ENCODE results near the gene TNFRSF1B.

TNFRSF1B gene

DNA sequence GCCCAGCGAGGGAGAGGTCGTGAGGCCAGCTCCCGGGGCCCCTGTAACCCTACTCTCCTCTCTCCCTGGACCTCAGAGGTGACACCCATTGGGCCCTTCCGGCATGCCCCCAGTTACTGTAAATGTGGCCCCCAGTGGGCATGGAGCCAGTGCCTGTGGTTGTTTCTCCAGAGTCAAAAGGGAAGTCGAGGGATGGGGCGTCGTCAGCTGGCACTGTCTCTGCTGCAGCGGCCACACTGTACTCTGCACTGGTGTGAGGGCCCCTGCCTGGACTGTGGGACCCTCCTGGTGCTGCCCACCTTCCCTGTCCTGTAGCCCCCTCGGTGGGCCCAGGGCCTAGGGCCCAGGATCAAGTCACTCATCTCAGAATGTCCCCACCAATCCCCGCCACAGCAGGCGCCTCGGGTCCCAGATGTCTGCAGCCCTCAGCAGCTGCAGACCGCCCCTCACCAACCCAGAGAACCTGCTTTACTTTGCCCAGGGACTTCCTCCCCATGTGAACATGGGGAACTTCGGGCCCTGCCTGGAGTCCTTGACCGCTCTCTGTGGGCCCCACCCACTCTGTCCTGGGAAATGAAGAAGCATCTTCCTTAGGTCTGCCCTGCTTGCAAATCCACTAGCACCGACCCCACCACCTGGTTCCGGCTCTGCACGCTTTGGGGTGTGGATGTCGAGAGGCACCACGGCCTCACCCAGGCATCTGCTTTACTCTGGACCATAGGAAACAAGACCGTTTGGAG lies 23.7 kb upstream of the TNFRSF1B start:
- TF ChIP-seq, protein P1, sequence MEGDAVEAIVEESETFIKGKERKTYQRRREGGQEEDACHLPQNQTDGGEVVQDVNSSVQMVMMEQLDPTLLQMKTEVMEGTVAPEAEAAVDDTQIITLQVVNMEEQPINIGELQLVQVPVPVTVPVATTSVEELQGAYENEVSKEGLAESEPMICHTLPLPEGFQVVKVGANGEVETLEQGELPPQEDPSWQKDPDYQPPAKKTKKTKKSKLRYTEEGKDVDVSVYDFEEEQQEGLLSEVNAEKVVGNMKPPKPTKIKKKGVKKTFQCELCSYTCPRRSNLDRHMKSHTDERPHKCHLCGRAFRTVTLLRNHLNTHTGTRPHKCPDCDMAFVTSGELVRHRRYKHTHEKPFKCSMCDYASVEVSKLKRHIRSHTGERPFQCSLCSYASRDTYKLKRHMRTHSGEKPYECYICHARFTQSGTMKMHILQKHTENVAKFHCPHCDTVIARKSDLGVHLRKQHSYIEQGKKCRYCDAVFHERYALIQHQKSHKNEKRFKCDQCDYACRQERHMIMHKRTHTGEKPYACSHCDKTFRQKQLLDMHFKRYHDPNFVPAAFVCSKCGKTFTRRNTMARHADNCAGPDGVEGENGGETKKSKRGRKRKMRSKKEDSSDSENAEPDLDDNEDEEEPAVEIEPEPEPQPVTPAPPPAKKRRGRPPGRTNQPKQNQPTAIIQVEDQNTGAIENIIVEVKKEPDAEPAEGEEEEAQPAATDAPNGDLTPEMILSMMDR (IDR thresholded peaks at IDR 0.05), result no peak

DNA sequence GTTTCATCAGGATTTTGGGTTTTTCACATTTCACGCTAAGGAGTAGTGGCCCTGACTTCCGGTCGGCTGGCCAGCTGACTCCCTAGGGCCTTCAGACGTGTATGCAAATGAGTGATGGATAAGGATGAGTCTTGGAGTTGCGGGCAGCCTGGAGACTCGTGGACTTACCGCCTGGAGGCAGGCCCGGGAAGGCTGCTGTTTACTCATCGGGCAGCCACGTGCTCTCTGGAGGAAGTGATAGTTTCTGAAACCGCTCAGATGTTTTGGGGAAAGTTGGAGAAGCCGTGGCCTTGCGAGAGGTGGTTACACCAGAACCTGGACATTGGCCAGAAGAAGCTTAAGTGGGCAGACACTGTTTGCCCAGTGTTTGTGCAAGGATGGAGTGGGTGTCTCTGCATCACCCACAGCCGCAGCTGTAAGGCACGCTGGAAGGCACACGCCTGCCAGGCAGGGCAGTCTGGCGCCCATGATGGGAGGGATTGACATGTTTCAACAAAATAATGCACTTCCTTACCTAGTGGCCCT lies 23.1 kb upstream of the TNFRSF1B start:
- TF ChIP-seq, protein P1 (IDR thresholded peaks at IDR 0.05), result no peak

DNA sequence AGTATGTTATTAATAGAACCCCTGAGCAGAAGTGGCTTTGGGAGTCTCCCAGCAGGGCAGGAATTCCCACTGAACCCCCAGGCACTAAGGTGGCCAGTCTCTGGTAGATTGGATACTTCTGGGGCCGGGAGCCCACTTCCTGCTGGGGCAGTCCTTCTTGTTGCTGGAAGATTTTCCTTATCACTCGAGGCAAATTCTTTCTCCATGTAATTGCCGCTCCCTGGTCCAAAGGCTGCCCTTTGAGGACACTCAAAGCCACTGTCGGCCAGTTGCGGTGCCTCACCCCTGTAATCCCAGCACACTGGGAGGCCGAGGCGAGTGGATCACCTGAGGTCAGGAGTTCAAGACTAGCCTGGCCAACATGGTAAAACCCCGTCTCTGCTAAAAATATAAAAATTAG lies 22.6 kb upstream of the TNFRSF1B start:
- TF ChIP-seq, protein P1 (IDR thresholded peaks at IDR 0.05), result no peak

DNA sequence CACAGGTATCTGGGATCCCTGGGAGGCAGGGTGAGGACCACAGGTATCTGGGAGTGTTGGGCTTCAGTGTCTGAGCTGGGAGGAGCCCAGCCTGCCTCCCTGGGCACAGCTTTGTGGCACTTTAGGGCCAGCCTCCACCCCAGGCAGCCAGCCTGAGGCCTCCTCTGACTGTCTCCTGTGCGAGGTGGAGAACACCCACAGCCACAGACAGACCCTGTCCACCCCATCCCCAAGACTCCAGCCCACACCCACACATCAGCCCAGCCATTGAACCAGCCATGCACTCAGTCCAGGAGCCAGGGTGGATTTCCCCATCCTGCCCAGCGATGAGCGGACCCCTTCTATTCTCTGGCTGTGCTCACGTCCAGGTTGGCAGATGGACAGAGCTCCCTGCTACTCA lies 21.8 kb upstream of the TNFRSF1B start:
- TF ChIP-seq, protein P1 (IDR thresholded peaks at IDR 0.05), result no peak

DNA sequence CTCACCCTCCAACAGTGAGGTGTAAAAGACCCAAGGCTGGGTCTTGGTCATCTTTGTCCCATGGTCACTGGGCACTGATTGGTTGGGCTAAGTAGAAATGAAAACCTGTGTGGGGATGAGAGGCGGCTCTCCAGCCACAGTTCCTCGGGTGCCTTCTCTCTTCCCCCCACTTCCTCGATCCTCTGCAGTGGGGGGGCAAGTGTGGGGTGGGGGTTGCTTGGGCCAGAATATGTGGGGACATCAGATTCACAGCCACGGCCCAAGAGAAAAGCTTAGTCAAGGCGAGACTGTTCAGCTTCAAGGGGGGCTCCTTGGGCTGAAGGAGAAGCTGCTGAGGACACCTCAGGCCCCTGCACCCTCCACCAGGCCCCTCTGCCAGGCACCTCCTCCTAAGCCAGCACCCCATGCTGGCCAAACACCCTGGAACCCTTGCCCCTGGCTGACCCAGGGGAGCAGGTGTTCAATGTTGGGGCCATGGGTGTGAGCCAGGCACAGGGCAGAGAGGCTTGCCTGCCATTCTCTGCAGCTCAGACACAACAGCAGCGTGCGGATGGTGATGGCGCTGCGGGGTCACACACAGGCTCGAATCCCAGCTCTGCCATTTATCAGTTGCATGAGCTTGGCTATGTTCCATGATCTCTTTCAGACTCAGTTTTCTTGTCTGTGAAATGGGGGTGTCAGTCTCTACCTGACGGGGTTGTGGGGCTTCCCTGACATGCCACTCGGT lies 21.0 kb upstream of the TNFRSF1B start:
- TF ChIP-seq, protein P1 (IDR thresholded peaks at IDR 0.05), result no peak

DNA sequence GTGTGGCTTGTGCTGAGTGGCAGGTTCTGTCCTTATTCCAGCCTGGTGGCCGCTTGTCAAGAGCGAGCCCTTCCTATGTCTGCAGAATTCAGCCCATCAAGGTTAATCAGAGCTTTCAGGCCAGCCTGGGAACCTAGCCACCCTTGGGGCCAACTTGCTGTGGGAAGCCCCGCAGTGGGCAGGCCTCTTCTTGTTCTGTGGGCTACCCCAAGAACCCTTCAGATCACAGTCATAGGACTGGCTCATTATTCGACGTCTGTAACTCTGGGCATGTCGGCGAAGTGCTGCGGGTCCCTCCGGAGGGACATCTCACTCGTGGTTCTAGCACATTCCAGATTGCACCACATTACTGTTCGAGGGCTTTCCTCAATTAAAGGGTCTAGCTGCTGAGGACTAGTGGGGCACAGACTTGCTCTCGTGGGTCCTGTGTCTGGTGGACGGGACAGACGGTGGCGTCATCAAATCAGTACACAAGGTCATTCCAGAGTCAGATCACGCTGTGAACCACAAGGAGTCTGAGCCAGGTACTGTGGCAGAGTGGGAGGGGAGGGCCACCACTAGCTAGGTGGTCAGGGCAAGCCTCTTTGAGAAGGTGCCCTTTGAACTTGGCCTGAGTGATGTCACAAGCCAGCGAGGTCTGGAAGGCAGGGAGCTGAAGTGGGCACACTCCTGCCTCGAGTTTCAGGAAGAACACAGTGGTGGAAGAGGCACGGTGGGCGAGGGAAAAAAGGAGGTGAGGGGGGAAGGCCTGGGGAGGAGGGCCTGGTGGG lies 20.3 kb upstream of the TNFRSF1B start:
- TF ChIP-seq, protein P1 (IDR thresholded peaks at IDR 0.05), result no peak

DNA sequence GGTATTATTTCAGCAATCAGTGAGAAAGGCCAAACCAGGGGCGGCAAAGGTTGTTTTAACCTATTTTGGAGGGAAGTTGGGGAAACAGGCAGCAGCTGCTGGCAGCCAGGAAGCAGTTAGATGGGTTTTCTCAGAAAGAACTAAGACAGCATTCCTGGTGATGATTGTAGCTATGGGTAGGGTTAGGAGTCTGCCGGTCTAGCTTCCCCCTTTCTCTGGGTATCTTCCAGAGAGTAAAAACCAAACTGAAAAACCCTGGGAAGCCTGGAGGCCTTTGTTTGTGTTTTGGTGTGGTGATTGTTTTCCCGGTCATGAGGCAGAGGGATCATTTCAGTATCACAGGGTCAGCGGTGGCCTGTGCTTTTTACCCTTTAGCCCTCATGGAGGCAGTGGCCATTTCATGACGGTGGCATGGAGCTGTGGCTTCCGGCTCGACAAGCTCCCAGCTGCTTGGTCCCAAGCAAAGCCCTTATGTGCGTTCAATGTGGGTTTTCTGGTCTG lies 19.5 kb upstream of the TNFRSF1B start:
- TF ChIP-seq, protein P1 (IDR thresholded peaks at IDR 0.05), result no peak
